HEK293 (cell line): ENCODE measurements around the gene LBX1.
A peak's percentile ranks its signal among the peaks of the same experiment; 100 is the strongest.

Source experiments
- CTCF ChIA-PET: fragments of 350-600 bp; formaldehyde crosslinking; extraction: SDS; loops from one replicate; lab custom pipeline; 2021; ENCODE audit warnings: antibody characterized with exemption; lab: Yijun Ruan, JAX
- POLR2A ChIA-PET: fragments of 300-600 bp; formaldehyde crosslinking; extraction: SDS; loops from one replicate; lab custom pipeline; 2020; ENCODE audit warnings: antibody characterized with exemption, inconsistent platforms; lab: Yijun Ruan, JAX
- H3K27ac ChIP-seq: fragments of 200-500 bp; sonication (Bioruptor generic); 2 replicates; pipeline ENCODE4 v1.5.1; 2014; ENCODE audit warnings: low read depth, low read length, control low read depth, inconsistent platforms; ENCODE audit errors: extremely low read depth
- H3K36me3 ChIP-seq, 2 experiments: fragments of 200-500 bp in 1 of 2; sonication (Bioruptor generic) in 1 of 2; 1 replicate in 1 of 2; 2 replicates in 1 of 2; pipeline ENCODE4 v1.5.1; 2014 to 2017; ENCODE audit warnings: inconsistent platforms in 2 of 2, low read length in 2 of 2; ENCODE audit not compliant: control insufficient read depth in 2 of 2, insufficient read depth in 1 of 2
- H3K4me1 ChIP-seq: fragments of 200-500 bp; sonication (Bioruptor generic); 2 replicates; pipeline ENCODE4 v1.5.1; 2014; ENCODE audit warnings: mild to moderate bottlenecking, low read length, inconsistent platforms; ENCODE audit not compliant: control insufficient read depth, insufficient read depth
- H3K4me3 ChIP-seq: 2 replicates; pipeline ENCODE4 v1.5.1; 2011; ENCODE audit warnings: low read depth, mild to moderate bottlenecking, control low read depth, low read length, moderate library complexity
- H3K9me3 ChIP-seq: fragments of 200-500 bp; sonication (Bioruptor generic); 2 replicates; pipeline ENCODE4 v1.5.1; 2014; ENCODE audit warnings: low read depth, low read length, inconsistent platforms; ENCODE audit not compliant: control insufficient read depth, insufficient read depth
- EGR2 ChIP-seq: fragments of 450-650 bp; formaldehyde crosslinking; IDR thresholded peaks from 2 replicates; pipeline ENCODE4 v1.5.1; 2016; ENCODE audit warnings: low read depth, missing biosample characterization, missing genetic modification characterization
- ZBTB20 ChIP-seq: fragments of 450-650 bp; formaldehyde crosslinking; IDR thresholded peaks from 2 replicates; pipeline ENCODE4 v1.5.1; 2016; ENCODE audit warnings: missing biosample characterization, missing genetic modification characterization
- ZBTB48 ChIP-seq: fragments of 450-650 bp; formaldehyde crosslinking; IDR thresholded peaks from 2 replicates; pipeline ENCODE4 v1.5.1; 2016; ENCODE audit warnings: missing biosample characterization, missing genetic modification characterization
- ZFHX2 ChIP-seq: fragments of 450-650 bp; formaldehyde crosslinking; conservative IDR thresholded peaks from 2 replicates; pipeline ENCODE4 v1.5.1; 2016; ENCODE audit warnings: missing biosample characterization, missing genetic modification characterization
- ZFP3 ChIP-seq: fragments of 450-650 bp; formaldehyde crosslinking; IDR thresholded peaks from 2 replicates; pipeline ENCODE4 v1.5.1; 2016; ENCODE audit warnings: low read depth, missing biosample characterization, missing genetic modification characterization
- ZNF16 ChIP-seq: fragments of 450-650 bp; formaldehyde crosslinking; IDR thresholded peaks from 2 replicates; pipeline ENCODE4 v1.5.1; 2016; ENCODE audit warnings: low read depth, missing biosample characterization, missing genetic modification characterization
- ZNF174 ChIP-seq: fragments of 450-650 bp; formaldehyde crosslinking; IDR thresholded peaks from 2 replicates; pipeline ENCODE4 v1.5.0; 2017; ENCODE audit warnings: missing biosample characterization, mild to moderate bottlenecking, missing genetic modification characterization
- ZNF2 ChIP-seq: fragments of 450-650 bp; formaldehyde crosslinking; IDR thresholded peaks from 2 replicates; pipeline ENCODE4 v1.5.1; 2016; ENCODE audit warnings: missing biosample characterization, missing genetic modification characterization
- ZNF211 ChIP-seq: fragments of 450-650 bp; formaldehyde crosslinking; IDR thresholded peaks from 2 replicates; pipeline ENCODE4 v1.5.1; 2016; ENCODE audit warnings: low read depth, missing biosample characterization, missing genetic modification characterization
- ZNF335 ChIP-seq: fragments of 450-650 bp; formaldehyde crosslinking; conservative IDR thresholded peaks from 2 replicates; pipeline ENCODE4 v1.5.1; 2016; ENCODE audit warnings: missing biosample characterization, missing genetic modification characterization
- ZNF341 ChIP-seq: fragments of 450-650 bp; formaldehyde crosslinking; IDR thresholded peaks from 2 replicates; pipeline ENCODE4; 2016; ENCODE audit warnings: low read depth, missing biosample characterization, missing genetic modification characterization
- ZNF354C ChIP-seq: fragments of 450-650 bp; formaldehyde crosslinking; IDR thresholded peaks from 2 replicates; pipeline ENCODE4 v1.5.1; 2016; ENCODE audit warnings: missing biosample characterization, missing genetic modification characterization, low read depth, borderline replicate concordance
- ZNF404 ChIP-seq: fragments of 450-650 bp; formaldehyde crosslinking; IDR thresholded peaks from 2 replicates; pipeline ENCODE4 v1.5.1; 2017; ENCODE audit warnings: missing biosample characterization, missing genetic modification characterization
- ZNF449 ChIP-seq: fragments of 450-650 bp; formaldehyde crosslinking; IDR thresholded peaks from 2 replicates; pipeline ENCODE4 v1.5.1; 2017; ENCODE audit warnings: missing biosample characterization, mild to moderate bottlenecking, missing genetic modification characterization, moderate library complexity
- ZNF48 ChIP-seq: fragments of 450-650 bp; formaldehyde crosslinking; IDR thresholded peaks from 2 replicates; pipeline ENCODE4 v1.5.1; 2016; ENCODE audit warnings: missing biosample characterization, missing genetic modification characterization
- ZNF514 ChIP-seq: fragments of 450-650 bp; formaldehyde crosslinking; IDR thresholded peaks from 2 replicates; pipeline ENCODE4 v1.5.1; 2016; ENCODE audit warnings: missing biosample characterization, missing genetic modification characterization
- ZNF660 ChIP-seq: fragments of 450-650 bp; IDR thresholded peaks from 2 replicates; pipeline ENCODE4 v1.5.1; 2018; ENCODE audit warnings: missing biosample characterization, mild to moderate bottlenecking, missing genetic modification characterization
- ZNF707 ChIP-seq: fragments of 450-650 bp; formaldehyde crosslinking; IDR thresholded peaks from 2 replicates; pipeline ENCODE4 v1.5.1; 2016; ENCODE audit warnings: missing biosample characterization, missing genetic modification characterization
- TF ChIP-seq, protein P1 (sequence below): fragments of 450-650 bp; formaldehyde crosslinking; IDR thresholded peaks from 2 replicates; pipeline ENCODE4 v1.5.1; 2016; ENCODE audit warnings: missing biosample characterization, missing genetic modification characterization, low read depth
- TF ChIP-seq, protein P2 (sequence below): fragments of 450-650 bp; formaldehyde crosslinking; IDR thresholded peaks from 2 replicates; pipeline ENCODE4 v1.5.1; 2016; ENCODE audit warnings: missing biosample characterization, missing genetic modification characterization

LBX1 gene

GRCh38 chr10:101219946-101220451 lies 9.3 kb downstream of the LBX1 start:
- no peak overlapping the region for H3K27ac ChIP-seq
- ChIA-PET POLR2A (interaction anchor here (2.0 kb wide), 1 partner anchor 10 kb away, joined by 11 read pairs; the partner anchor contains the start of gene LBX1), CTCF (interaction anchor here (1.3 to 1.4 kb wide), 2 partner anchors 56 to 71 kb away, joined by 4 to 6 read pairs; no protein-coding TSS in a partner anchor)
- no peaks in the 10 kb centered on the region for H3K4me1 ChIP-seq
- no peaks in the 10 kb centered on the region for H3K9me3 ChIP-seq
- no peaks in the 10 kb centered on the region for H3K36me3 ChIP-seq
- TF ChIP-seq ZNF449 (tag by site-specific recombination): no peak
- peak; percentile 70 for TF ChIP-seq EGR2 (tag by site-specific recombination)
- TF ChIP-seq ZFHX2 (tag by site-specific recombination): peak; percentile 80
- no peak for TF ChIP-seq ZNF211 (tag by site-specific recombination)
- TF ChIP-seq ZNF335 (tag by site-specific recombination): 0 out of 2 replicates have a peak, but pooled peaks have one; percentile 15
- no peak for TF ChIP-seq ZNF48 (tag by site-specific recombination)
- TF ChIP-seq ZNF2: no peak
- TF ChIP-seq ZNF16 (tag by site-specific recombination): no peak
- TF ChIP-seq ZNF660 (tag by site-specific recombination): no peak
- TF ChIP-seq, protein P1, sequence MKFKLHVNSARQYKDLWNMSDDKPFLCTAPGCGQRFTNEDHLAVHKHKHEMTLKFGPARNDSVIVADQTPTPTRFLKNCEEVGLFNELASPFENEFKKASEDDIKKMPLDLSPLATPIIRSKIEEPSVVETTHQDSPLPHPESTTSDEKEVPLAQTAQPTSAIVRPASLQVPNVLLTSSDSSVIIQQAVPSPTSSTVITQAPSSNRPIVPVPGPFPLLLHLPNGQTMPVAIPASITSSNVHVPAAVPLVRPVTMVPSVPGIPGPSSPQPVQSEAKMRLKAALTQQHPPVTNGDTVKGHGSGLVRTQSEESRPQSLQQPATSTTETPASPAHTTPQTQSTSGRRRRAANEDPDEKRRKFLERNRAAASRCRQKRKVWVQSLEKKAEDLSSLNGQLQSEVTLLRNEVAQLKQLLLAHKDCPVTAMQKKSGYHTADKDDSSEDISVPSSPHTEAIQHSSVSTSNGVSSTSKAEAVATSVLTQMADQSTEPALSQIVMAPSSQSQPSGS (tag by site-specific recombination): no peak
- TF ChIP-seq ZNF514 (tag by site-specific recombination): no peak
- no peak for TF ChIP-seq ZNF174 (tag by site-specific recombination)
- no peak for TF ChIP-seq ZNF404 (tag by site-specific recombination)
- no peak for TF ChIP-seq ZBTB20 (tag by site-specific recombination)
- TF ChIP-seq, protein P2, sequence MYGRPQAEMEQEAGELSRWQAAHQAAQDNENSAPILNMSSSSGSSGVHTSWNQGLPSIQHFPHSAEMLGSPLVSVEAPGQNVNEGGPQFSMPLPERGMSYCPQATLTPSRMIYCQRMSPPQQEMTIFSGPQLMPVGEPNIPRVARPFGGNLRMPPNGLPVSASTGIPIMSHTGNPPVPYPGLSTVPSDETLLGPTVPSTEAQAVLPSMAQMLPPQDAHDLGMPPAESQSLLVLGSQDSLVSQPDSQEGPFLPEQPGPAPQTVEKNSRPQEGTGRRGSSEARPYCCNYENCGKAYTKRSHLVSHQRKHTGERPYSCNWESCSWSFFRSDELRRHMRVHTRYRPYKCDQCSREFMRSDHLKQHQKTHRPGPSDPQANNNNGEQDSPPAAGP: no peak
- no peak for TF ChIP-seq ZNF341 (tag by site-specific recombination)
- no peak overlapping the region for H3K4me3 ChIP-seq

GRCh38 chr10:101219139-101219945 lies 9.9 kb downstream of the LBX1 start:
- H3K36me3 ChIP-seq: no peaks in the 10 kb centered on the region
- TF ChIP-seq ZBTB48 (tag by site-specific recombination): no peak
- TF ChIP-seq ZFP3 (tag by site-specific recombination): no peak
- no peak for TF ChIP-seq ZNF354C (tag by site-specific recombination)
- no peak for TF ChIP-seq ZNF707
- TF ChIP-seq, all 188 proteins: peak for 0
- CTCF ChIA-PET: interaction anchor here (0.9 to 1.3 kb wide), 2 partner anchors 56 to 71 kb away, joined by 3 to 4 read pairs; no protein-coding TSS in a partner anchor
- POLR2A ChIA-PET: interaction anchor here (2.0 kb wide), 1 partner anchor 11 kb away, joined by 11 read pairs; the partner anchor contains the start of gene LBX1
- no peak overlapping the region for H3K27ac ChIP-seq
- H3K9me3 ChIP-seq: no peaks in the 10 kb centered on the region
- no peaks in the 10 kb centered on the region for H3K4me1 ChIP-seq
- H3K4me3 ChIP-seq: no peak overlapping the region
